Body of pancreas (tissue), 4 donors: ENCODE data around the gene ANKRD34B. TPM values are rescaled to one million over a fixed set of nuclear protein-coding genes. Genes with fewer than 3 reads are reported as not detected.

Experiments used
- ATAC-seq: fragments of 150-250 bp; one replicate; pipeline ENCODE4 v1.9.1; 2016
- DNase-seq, 4 donors: peaks; one replicate each; pipeline ENCODE4 v3.0.0-alpha.2; 2019
- H3K27ac ChIP-seq, 4 donors: fragments of 200-600 bp; sonication (generic); 1 replicate in 3 of 4; 2 replicates in 1 of 4; pipeline versions ENCODE4 v1.5.1 to v1.6.1; 2016 to 2019; ENCODE audit warnings: mild to moderate bottlenecking in 1 of 4, mixed read lengths in 1 of 4, moderate library complexity in 1 of 4
- H3K27me3 ChIP-seq, 2 donors: fragments of 200-600 bp; sonication (generic); one replicate each; pipeline ENCODE4 v1.6.0; 2016; ENCODE audit warnings: mild to moderate bottlenecking in 1 of 2
- H3K36me3 ChIP-seq, 2 donors: fragments of 200-600 bp; sonication (generic); replicated peaks in 1 of 2; 2 replicates each; pipeline ENCODE4 v1.5.1; 2016; ENCODE audit warnings: low read depth in 2 of 2; ENCODE audit not compliant: insufficient read depth in 1 of 2
- H3K4me1 ChIP-seq: fragments of 200-600 bp; sonication (generic); one replicate; pipeline ENCODE4 v1.6.0; 2016
- H3K4me3 ChIP-seq, 2 donors: fragments of 200-600 bp; sonication (generic); 1 replicate in 1 of 2; 2 replicates in 1 of 2; pipeline ENCODE4 v1.5.1; 2016 to 2019
- H3K9me3 ChIP-seq, 3 donors: fragments of 200-600 bp; sonication (generic); 1 replicate in 2 of 3; 2 replicates in 1 of 3; pipeline ENCODE4 v1.5.1; 2016
- CTCF ChIP-seq, 7 experiments: fragments of 450-650 bp in 4 of 7; fragments of 200-600 bp in 3 of 7; sonication (generic) in 3 of 7; IDR thresholded peaks; one replicate each; pipeline ENCODE4 v1.5.1; 2016 to 2019; ENCODE audit warnings: antibody characterized with exemption in 7 of 7
- POLR2A ChIP-seq, 3 donors: fragments of 450-650 bp; IDR thresholded peaks; one replicate each; pipeline ENCODE4 v1.6.1; 2016; ENCODE audit warnings: antibody characterized with exemption in 3 of 3, mild to moderate bottlenecking in 2 of 3
- WGBS, 2 donors: methylation state at CpG; one replicate each; pipeline ENCODE4 v1.1.5; 2017; 5-methylcytosine and 5-hydroxymethylcytosine counted together
- intact Hi-C: fragments of 100-400 bp; cut with DNase I; formaldehyde crosslinking; loops from one replicate; pipeline ENCODE4 v1.15.1; 2023
- total RNA-seq, 2 donors: library from RNA; depleted of rRNA; stranded (reverse); fragments of >200 nt; gene quantifications; one replicate each; pipeline ENCODE4 v1.1.0, GENCODE V29; 2016

ANKRD34B gene
- total RNA-seq, 2 donors from 2014 or later: not detected

- intact Hi-C loops: no loop called here
- TF ChIP-seq CTCF (IDR thresholded peaks at IDR 0.05) (no peak), POLR2A (IDR thresholded peaks at IDR 0.05) (no peak)
- H3K36me3 ChIP-seq: no peaks in the 10 kb centered on the region
- DNase-seq: no peak
- H3K27ac ChIP-seq: no peak overlapping the region
- H3K4me1 ChIP-seq: no peaks in the 10 kb centered on the region
- H3K27me3 ChIP-seq: no peaks in the 10 kb centered on the region
- no peak for ATAC-seq
- WGBS, 2 donors: 68 to 70% methylated on average over 7 of the region's 7 CpGs
- H3K9me3 ChIP-seq: no peaks in the 10 kb centered on the region
- H3K4me3 ChIP-seq: no peak overlapping the region
Measured at GRCh38 chr5:80597500-80597899, 27.4 kb upstream of the ANKRD34B start.

- H3K9me3 ChIP-seq: no peaks in the 10 kb centered on the region
- TF ChIP-seq POLR2A (IDR thresholded peaks at IDR 0.05) (no peak), CTCF (IDR thresholded peaks at IDR 0.05) (no peak)
- ATAC-seq: no peak
- no peak overlapping the region for H3K4me3 ChIP-seq
- H3K36me3 ChIP-seq: no peaks in the 10 kb centered on the region
- intact Hi-C loops: no loop called here
- DNase-seq: no peak
- no peak overlapping the region for H3K27ac ChIP-seq
- WGBS, 2 donors: 84 to 86% methylated on average over 1 to 2 of the region's 2 CpGs
- H3K27me3 ChIP-seq: no peaks in the 10 kb centered on the region
- no peaks in the 10 kb centered on the region for H3K4me1 ChIP-seq
Measured at GRCh38 chr5:80594810-80595209, 24.7 kb upstream of the ANKRD34B start.

GRCh38 chr5:80592761-80593160 is 22.7 kb upstream of the ANKRD34B start:
- H3K4me3 ChIP-seq: no peak overlapping the region
- no peak overlapping the region for H3K27ac ChIP-seq
- ATAC-seq (no peak), DNase-seq (no peak)
- TF ChIP-seq CTCF (IDR thresholded peaks at IDR 0.05) (no peak), POLR2A (IDR thresholded peaks at IDR 0.05) (no peak)
- 66 to 80% methylated on average over 2 of the region's 2 CpGs for WGBS, 2 donors
- H3K36me3 ChIP-seq: no peaks in the 10 kb centered on the region
- no peaks in the 10 kb centered on the region for H3K27me3 ChIP-seq
- H3K9me3 ChIP-seq: no peaks in the 10 kb centered on the region
- intact Hi-C loops: no loop called here
- H3K4me1 ChIP-seq: no peaks in the 10 kb centered on the region

DNA sequence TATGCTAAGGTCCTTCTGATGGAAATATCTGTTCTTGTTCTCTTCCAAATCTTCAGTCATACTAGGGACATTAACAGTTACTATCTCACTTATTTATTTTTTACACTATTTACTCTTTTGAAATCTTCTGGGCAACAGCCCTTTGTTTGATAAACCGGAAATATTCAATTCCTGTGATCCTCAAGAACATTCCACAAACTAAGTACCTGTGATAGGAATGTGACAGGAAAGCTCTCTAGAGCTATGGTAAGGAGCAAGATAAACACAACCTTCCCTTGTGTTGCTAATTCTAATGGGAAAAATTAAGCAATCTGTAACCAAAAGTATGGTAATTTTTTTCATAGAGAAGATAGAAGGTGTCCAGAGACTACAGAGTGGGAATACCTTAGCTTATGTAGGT is 22.0 kb upstream of the ANKRD34B start:
- intact Hi-C loops: no loop called here
- Histone ChIP-seq H3K27ac (no peak overlapping the region), H3K27me3 (no peaks in the 10 kb centered on the region), H3K4me1 (no peaks in the 10 kb centered on the region), H3K36me3 (no peaks in the 10 kb centered on the region), H3K9me3 (no peaks in the 10 kb centered on the region), H3K4me3 (no peak overlapping the region)
- 5 to 10% methylated on average over 1 of the region's 1 CpG for WGBS, 2 donors
- DNase-seq (no peak), ATAC-seq (no peak)
- TF ChIP-seq POLR2A (IDR thresholded peaks at IDR 0.05): no peak
- no peak for TF ChIP-seq CTCF (IDR thresholded peaks at IDR 0.05)

GRCh38 chr5:80591352-80591751 is 21.3 kb upstream of the ANKRD34B start:
- intact Hi-C loops: no loop called here
- H3K4me1 ChIP-seq: no peaks in the 10 kb centered on the region
- no peak for DNase-seq
- no peak overlapping the region for H3K27ac ChIP-seq
- no peak overlapping the region for H3K4me3 ChIP-seq
- no peaks in the 10 kb centered on the region for H3K36me3 ChIP-seq
- no peak for ATAC-seq
- TF ChIP-seq CTCF (IDR thresholded peaks at IDR 0.05) (no peak), POLR2A (IDR thresholded peaks at IDR 0.05) (no peak)
- no peaks in the 10 kb centered on the region for H3K27me3 ChIP-seq
- WGBS, 2 donors: 57 to 65% methylated on average over 3 of the region's 3 CpGs
- no peaks in the 10 kb centered on the region for H3K9me3 ChIP-seq
